ENCODE results near the gene FOXD2.

- TF ChIP-seq JAZF1 (CRISPR knock-in tag; IDR thresholded peaks at IDR 0.05) (no peak), ETV6 (CRISPR knock-in tag; IDR thresholded peaks at IDR 0.05) (no peak), FOXP4 (CRISPR knock-in tag; IDR thresholded peaks at IDR 0.05) (no peak), TP53 (CRISPR knock-in tag; IDR thresholded peaks at IDR 0.05) (no peak), SP1 (CRISPR knock-in tag; conservative IDR thresholded peaks at IDR 0.05) (no peak), NR1H2 (CRISPR knock-in tag; IDR thresholded peaks at IDR 0.05) (no peak)
Measured at GRCh38 chr1:47443530-47444296, 5.9 kb downstream of the FOXD2 start.

Data from WTC11 (cell line).